Measurements from ENCODE around the gene ATP5PF.

The ATP5PF gene

DNA sequence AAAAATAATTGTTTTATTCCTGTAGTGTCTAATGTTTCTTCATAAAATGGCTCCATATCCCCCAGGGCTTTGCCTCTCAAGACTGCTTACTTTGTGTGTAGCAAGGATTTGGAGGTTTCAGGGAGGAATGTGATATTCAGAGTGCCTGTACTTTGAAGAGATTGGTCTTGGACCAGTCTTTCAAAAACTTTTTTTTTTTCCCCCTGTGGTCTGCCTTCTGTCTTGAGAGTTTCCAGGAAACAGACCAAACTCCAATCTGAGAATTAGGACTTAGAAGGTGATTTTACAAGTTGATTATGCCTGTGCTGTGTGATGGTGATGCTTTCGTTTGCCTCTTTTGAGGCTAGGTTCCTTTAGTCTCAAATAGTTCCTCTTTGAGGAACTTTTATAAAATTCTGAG is 26.0 kb upstream of the ATP5PF start:
- DNase-seq (ENCODE audit: low read depth, low spot score) = no peak
- no peak for TF ChIP-seq CTCF (IDR thresholded peaks at IDR 0.05; ENCODE audit: low read depth, low read length)
- in situ Hi-C loops (cut with HindIII; ENCODE audit: low sequenced_read_pairs) = no loop called here
- H3K4me3 ChIP-seq (ENCODE audit: low read depth, low read length) = no peak overlapping the region

- DNase-seq (ENCODE audit: low read depth, low spot score) = no peak
- in situ Hi-C loops (cut with HindIII; ENCODE audit: low sequenced_read_pairs) = no loop called here
- TF ChIP-seq CTCF (IDR thresholded peaks at IDR 0.05; ENCODE audit: low read depth, low read length) = no peak
- no peak overlapping the region for H3K4me3 ChIP-seq (ENCODE audit: low read depth, low read length)
Observed at GRCh38 chr21:25760061-25760460, 25.4 kb upstream of the ATP5PF start.

DNA sequence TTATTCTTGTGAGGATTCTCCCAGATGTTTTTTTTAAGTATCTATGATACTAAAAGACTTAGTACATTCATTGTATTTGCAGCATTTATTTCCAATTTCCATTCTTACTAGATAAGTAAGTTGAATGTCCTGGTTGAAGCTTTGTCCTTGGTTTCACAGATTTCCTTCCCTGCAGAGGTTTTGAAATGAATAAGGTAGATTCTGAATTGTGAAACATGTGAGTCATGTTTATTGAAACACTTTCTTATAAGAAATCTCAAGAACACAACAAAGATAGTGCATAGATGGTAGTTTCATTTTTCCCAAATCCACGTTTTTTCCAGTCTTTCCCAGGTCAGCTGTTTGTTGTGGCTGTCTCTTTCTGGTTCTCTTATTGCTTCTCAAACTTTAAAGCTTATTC is 24.9 kb upstream of the ATP5PF start:
- no peak overlapping the region for H3K4me3 ChIP-seq (ENCODE audit: low read depth, low read length)
- no peak for TF ChIP-seq CTCF (IDR thresholded peaks at IDR 0.05; ENCODE audit: low read depth, low read length)
- in situ Hi-C loops (cut with HindIII; ENCODE audit: low sequenced_read_pairs) = no loop called here
- DNase-seq (ENCODE audit: low read depth, low spot score) = no peak

- no peak for TF ChIP-seq CTCF (IDR thresholded peaks at IDR 0.05; ENCODE audit: low read depth, low read length)
- no peak overlapping the region for H3K4me3 ChIP-seq (ENCODE audit: low read depth, low read length)
- no peak for DNase-seq (ENCODE audit: low read depth, low spot score)
- in situ Hi-C loops (cut with HindIII; ENCODE audit: low sequenced_read_pairs) = no loop called here
Observed at GRCh38 chr21:25757531-25757930, 22.8 kb upstream of the ATP5PF start.

DNA sequence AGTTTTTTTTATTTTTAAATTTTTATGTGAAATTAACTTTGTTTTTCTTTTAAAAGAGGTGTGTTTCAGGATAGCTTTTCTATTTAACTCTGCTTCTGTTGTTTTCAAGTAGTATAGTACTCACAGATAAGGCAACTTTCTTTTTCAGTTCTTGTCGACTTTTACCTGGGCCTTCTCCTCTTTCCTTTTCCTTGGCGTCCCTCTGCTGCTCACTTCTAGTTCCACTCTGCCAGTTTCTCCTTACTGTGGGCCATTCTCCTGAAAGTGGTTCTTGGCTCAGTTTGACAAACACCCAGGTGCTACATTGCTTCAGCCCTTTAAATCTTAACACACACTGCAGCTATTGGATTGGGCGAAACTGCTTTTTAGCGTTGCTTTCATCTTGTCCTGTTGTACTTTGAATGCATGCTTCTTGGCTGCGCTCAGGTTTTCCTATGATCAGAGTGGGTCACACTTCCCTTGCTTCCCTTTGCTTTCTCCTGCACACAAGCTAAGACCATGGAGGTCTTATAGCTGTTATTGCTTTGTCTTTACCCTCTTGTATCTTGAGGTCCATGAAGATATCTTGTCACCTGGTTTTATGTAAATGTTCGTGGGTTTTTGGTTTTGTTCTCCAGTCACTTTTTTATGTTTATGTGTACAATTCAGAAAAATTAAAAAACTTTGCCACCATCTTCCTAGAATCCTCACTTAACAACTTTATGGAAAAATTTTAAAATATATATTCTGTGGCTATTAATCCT is 21.7 kb upstream of the ATP5PF start:
- in situ Hi-C loops (cut with HindIII; ENCODE audit: low sequenced_read_pairs) = no loop called here
- DNase-seq (ENCODE audit: low read depth, low spot score) = no peak
- no peak overlapping the region for H3K4me3 ChIP-seq (ENCODE audit: low read depth, low read length)

DNA sequence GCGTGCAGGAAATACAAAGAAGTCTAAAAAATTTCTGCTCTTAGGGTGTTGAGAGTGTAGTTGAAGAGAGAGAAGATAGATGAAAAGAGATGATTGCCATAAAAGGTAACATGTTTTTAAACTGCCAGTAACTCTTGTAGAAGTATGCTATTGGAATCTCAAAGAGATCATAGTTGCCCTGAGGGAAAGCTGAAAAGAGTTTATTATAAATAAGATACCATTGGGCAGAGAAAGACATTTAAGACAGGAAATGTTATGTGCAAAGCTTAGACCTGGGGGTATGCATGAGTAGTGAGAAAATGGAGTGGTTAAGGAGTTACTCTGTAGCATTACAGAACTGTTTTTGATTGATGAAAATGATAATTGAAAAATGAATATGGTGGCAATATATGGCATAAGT is 17.7 kb upstream of the ATP5PF start:
- DNase-seq (ENCODE audit: low read depth, low spot score) = no peak
- no peak for TF ChIP-seq CTCF (IDR thresholded peaks at IDR 0.05; ENCODE audit: low read depth, low read length)
- H3K4me3 ChIP-seq (ENCODE audit: low read depth, low read length) = no peak overlapping the region
- in situ Hi-C loops (cut with HindIII; ENCODE audit: low sequenced_read_pairs) = no loop called here

More for the DNA sequence above, 21.7 kb upstream of the ATP5PF start:
- no peak for TF ChIP-seq CTCF (IDR thresholded peaks at IDR 0.05; ENCODE audit: low read depth, low read length)

Data from astrocyte of the spinal cord (primary cell).